ENCODE results near the gene IDH3G.
"Not testable (repeated sequence)": the region's sequence is repeated elsewhere in the genome, so short reads cannot be mapped to it uniquely, and the experiment has no call there.

The IDH3G gene

DNA sequence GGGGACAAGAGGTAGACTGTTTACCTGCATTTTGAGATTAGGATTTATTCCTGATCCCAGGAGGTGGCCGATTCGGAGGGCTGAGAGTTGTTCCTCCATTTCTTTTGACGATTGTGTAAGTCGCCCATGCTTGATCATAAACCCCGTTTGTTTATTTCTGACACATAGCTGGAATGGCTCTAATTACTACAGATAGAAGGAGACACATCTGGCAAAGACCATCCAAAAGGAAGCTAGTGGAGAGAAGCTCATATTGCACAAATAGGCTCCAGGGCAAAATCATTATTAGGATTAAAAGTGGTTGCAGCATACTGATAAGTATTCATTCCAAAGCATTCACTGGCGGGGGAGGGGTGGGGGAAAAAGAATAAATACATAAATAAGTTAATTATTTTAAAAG is 47.2 kb downstream of the IDH3G start:
- DNase-seq = not testable (repeated sequence)

DNA sequence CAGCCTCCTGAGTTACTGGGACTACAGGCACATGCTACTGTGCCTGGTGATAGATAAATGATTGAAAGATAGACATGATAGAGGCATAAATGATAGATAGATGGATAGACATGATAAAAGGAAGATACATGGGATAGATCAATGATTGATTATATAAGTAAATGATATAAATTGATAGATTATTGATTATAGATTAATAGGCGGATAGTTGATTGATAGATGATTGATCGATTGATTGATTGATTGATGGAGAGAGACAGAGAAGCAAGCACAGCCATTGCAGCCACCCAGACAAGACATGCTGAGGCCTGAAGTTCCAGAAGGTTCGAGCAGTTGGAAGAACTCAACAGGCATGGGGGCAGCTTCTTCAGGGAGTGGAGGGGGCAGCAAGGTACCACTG is 47.8 kb downstream of the IDH3G start:
- no peak for DNase-seq

DNA sequence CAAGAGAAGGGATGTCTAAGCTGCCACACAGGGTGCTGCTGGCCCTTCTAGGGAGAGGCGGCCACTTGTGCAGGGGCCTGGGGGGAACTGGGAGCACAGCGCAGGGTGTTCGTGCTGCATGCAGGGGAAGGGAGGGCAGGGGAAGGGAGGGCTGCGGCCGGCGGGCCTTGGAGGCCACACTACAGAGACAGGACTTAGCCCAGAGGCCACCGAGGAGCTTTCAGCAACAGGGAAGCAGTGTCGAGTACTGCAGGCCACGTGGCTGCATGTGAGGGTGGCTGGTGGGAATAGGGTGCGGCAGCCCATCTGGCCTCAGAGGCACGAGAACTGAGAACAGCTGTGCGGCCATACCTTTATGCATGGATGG is 49.1 kb downstream of the IDH3G start:
- not testable (repeated sequence) for DNase-seq

DNA sequence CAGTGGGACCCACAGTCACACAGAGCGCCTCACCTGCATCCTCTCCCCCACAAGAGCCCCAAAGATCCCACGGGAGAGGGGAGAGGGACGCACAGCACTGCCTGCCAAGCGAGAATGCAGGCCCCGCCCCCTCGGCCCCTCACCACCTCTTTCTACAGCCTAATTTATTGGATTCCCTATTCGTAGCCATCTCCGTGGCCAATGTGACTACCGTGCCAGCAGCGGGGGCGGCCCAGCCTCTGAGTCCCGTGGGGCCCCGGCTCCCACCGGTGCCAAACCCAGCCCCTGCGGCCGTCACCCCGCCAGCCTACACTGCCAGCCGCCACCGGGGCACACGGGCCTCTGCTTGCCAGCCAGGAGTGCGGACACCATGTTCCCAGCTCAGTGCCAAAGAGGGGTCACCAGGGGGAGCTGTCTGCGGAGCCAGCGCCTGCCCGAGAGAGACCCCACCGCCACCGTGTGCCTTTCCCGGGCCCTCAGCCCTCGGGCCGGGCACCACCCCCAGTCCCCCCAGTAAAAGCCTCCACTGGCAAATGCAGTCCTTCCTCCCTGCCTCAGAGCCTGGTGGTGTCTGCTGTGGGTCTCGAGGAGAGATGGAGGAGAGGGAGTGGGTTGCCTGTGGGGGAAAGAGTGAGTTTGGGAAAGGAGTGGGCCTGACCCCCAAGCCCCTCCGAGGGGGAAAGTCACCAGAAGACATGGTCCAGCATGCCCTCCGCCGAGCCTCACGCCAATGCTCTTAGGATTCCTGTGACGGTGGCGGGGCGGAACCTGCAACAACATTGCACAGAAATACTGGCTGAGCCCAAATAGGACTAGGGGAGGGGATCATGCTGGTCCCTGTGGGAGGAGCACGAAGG is 49.7 kb downstream of the IDH3G start:
- DNase-seq = no peak

DNA sequence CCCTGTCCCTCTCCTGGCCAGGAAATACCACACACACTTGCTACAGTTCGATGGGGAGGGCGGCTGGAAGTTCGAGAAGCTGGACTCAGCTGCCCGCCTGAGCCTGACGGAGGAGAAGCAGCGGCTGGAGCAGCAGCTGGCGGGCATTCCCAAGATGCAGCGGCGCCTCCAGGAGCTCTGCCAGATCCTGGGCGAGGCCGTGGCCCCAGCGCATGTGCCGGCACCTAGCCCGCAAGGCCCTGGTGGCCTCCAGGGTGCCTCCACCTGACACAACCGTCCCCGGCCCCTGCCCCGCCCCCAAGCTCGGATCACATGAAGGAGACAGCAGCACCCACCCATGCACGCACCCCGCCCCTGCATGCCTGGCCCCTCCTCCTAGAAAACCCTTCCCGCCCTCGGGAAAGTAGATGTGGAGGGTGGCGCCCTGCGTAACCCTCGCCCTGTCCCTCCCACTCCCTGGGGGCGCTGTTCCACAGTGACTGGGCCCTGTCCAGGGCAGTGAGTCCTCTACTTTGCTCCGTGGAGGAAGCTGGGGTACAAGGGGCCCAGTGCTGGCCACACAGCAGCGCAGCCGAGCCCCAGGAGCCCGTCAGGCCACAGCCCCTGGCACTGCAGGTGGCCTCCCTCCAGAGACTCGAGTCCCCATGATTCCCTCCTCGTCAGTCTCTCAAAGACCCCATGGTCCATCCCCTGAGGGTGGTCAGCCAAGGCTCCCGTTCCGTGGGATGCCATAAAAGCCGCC is 50.5 kb downstream of the IDH3G start:
- not testable (repeated sequence) for DNase-seq

DNA sequence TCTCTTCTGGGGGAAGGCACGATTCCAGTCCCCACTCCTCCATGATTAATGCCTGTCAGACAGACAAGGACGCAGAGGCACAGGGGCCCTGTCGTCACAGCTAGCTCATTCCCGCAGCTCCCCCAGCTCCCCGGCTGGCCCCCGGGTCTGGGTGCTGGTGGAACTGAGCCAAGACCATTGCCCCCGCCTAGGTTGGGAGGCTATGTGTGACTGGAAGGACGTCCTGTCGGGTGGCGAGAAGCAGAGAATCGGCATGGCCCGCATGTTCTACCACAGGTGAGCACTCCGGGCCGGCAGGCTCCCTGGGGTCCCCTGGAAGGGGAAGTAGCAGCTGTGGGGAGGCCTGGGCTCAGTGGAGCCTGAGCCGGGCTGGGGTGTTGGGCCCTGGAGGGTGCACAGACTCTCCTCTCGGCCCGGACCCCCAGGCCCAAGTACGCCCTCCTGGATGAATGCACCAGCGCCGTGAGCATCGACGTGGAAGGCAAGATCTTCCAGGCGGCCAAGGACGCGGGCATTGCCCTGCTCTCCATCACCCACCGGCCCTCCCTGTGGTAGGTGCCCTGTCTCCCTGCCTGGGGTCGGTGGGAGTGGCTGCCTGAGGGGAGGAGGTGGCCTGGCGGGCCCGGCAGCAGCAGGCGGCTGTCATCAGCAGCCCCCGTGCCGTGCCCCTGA is 51.2 kb downstream of the IDH3G start:
- not testable (repeated sequence) for DNase-seq

DNA sequence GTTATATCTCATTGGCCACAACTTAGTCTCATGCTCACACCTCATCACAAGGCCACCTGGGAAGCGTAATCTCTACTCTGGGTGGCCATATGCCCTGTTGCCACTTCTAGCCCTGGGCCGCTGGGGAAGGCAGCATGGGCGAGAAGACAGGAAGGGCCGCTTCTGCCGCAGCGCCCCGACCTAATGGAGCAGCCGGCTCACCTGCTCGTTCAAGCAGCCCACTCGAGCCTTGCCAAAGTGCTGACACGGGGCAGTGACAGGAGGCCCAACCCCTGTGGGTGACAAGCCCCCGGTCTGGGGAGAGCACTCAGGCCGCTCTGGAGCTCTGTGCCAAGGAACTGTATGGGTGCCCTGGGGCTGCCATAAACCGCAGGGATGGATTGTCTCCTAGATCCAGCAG is 52.1 kb downstream of the IDH3G start:
- DNase-seq = not testable (repeated sequence)

DNA sequence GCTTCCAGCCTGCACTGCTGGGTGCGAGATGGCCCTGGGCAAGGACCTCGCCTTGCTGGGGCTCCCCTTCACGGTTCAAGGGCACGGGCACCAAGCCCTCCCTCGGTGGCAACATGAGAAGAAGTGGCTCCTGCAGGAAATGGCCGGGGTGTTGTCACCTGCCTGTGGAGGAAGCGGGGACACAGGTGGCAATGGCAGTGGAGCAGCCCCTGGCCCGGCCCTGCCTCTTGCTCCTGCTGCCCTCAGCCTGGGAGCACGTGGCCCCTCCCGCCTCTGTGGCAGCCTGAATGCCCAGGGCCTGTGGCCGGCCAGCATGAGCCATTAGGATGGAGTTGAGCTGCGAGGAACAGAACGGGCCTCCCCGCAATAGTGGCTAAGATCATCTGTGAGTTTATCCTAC is 52.7 kb downstream of the IDH3G start:
- DNase-seq = no peak

DNA sequence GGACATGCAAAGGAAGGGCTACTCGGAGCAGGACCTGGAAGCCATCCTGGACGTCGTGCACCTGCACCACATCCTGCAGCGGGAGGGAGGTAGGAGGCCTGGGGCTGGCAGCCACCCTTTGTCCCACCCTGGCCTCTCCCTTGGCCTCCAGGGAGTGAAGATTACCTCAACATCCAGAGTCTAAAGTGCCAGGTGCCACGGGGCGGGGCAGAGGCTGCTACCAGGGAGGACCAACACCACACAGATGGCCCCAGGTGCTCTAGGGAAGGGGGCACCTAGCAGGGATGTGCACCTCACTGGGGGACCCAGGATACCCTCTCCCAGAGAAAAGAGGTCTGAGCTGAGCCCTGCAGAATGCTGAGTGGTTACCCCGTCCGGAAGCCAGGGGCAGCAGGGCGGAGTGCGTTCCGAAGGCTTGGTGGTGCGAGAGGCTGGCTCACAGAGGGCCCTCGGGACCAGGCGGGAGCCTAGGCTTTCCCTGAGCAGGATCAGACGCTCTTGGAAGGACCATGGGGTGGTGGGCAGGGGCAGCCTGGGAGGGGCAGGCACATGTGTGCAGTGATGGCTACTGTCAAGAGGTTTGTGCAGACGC is 53.4 kb downstream of the IDH3G start:
- DNase-seq = no peak

DNA sequence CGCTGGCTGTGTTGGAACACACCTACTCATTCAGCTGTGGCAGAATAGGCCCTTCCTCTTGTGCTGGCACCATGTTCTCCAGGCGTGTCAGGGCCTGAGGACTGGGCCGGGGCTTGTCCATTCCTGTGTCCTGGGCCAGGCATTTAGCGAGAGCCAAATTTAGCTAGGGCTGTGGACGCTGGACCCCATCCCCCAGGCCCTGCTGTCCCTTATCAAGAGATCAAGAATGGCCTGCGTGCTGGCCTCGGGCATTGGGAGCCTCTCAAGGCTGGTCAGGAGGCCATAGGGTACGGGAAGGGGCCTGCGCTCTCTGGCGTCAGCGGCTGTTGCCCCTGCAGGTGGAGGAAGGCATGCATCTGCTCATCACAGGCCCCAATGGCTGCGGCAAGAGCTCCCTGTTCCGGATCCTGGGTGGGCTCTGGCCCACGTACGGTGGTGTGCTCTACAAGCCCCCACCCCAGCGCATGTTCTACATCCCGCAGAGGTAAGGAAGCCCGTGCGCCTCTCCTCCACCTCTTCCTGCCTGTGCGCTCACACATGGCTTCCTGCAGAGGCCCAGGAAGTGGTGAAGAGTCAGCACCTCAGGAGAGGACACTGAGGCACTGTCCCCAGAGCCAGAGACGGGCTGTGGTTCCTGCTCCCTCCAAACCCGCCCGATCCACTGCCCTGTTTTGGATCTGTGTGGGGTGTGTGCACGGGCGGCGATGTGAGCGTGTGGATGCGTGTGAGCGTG is 54.3 kb downstream of the IDH3G start:
- no peak for DNase-seq

DNA sequence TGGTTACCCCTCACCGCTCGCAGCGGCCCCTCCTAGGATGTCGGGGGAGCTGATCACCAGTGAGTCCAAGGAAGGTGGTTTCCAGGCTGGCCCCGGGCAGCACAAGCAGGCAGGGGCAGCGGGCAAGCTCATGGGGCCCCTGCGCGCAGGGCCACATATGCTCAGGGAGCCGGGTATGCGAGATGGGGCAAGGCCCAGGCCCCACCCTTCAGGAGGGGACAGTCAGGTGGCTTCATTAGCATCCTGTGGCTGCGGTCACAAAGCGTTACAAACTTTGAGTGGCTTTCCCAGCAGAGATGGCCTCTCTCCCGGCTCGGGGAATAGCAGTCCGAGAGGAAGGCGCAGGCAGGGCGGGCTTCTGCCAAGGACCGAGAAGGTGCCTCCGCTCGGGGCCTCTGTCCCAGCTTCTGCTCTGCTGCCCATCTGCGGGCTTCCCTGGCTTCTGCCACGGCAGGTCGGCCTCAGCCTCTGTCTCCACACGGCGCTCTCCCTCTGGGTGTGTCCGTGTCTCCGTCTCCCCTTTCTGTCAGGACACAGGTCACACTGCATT is 56.0 kb downstream of the IDH3G start:
- DNase-seq = no peak

DNA sequence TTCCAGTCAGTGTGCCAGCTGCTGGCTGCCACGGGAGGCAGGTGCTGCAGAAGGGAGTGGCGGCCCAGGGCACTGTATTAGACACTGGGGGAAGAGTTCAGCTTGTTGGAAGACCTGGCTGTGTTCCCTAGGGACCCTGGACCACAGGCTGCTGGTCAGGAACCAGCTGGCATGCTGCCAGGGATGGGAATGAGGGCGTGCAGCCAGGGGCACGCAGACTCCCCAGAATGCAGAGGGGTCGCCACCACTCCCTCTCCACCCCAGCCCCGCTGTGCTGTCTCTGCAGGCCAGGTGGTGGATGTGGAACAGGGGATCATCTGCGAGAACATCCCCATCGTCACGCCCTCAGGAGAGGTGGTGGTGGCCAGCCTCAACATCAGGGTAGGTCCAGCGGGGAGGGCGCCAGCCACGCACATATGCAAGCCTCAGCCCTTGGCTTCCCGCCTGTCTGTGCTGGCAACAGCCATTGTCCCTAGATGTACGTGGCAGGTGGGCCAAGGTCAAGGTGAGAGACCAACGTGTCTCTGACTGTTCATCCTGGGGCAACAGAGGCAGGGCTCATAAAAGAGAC is 57.2 kb downstream of the IDH3G start:
- no peak for DNase-seq

DNA sequence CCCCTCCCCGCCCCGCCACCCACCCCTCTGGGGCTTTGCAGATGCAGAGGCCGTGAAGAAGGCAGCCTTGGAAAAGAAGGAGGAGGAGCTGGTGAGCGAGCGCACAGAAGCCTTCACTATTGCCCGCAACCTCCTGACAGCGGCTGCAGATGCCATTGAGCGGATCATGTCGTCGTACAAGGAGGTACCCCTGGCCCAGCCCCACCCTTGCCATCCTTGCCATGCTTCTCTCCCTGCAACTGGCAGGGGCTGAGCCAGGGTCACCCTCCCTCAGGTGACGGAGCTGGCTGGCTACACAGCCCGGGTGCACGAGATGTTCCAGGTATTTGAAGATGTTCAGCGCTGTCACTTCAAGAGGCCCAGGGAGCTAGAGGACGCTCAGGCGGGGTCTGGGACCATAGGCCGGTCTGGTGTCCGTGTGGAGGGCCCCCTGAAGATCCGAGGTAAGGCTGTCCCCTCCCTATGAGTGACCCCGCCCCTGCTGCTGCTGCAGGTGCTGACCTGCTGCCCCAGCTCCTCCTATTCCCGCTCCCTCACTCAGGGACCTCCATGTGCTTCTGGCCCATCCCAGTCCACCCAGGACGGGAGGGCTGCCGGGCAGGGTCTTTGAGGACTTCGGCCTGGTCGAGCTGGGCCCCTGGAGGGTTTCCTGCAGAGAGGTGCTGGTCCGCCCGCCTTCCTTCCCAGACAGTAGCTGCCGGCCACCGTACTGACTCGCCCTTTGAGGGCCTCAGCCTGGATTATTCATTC is 57.9 kb downstream of the IDH3G start:
- DNase-seq = no peak

All from NCI-H524 (cell line).